Cardiac muscle cell (in vitro differentiated cells and primary cell): ENCODE results near the gene LRRC14B. TPM values are rescaled to one million over a fixed set of nuclear protein-coding genes. Genes with fewer than 3 reads are reported as not detected.

Source experiments
- DNase-seq, 2 donors: peaks; one replicate each; pipeline versions ENCODE4 v3.0.0 to v3.0.0-alpha.2; 2010 to 2017; ENCODE audit warnings: low read depth in 1 of 2, low spot score in 1 of 2
- H3K27ac ChIP-seq: fragments of 200-600 bp; sonication (generic); 2 replicates; pipeline ENCODE4 v1.5.1; 2016
- H3K27me3 ChIP-seq: fragments of 200-600 bp; sonication (generic); 2 replicates; pipeline ENCODE4 v1.6.0; 2016; ENCODE audit warnings: control low read depth
- H3K36me3 ChIP-seq: fragments of 200-600 bp; sonication (generic); 2 replicates; pipeline ENCODE4 v1.5.1; 2016; ENCODE audit warnings: control low read depth
- H3K4me1 ChIP-seq: fragments of 200-600 bp; sonication (generic); 2 replicates; pipeline ENCODE4 v1.8.1; 2017; ENCODE audit warnings: low read depth, mild to moderate bottlenecking, mixed run types
- H3K4me3 ChIP-seq: fragments of 200-600 bp; sonication (generic); 2 replicates; pipeline ENCODE4 v1.5.1; 2016; ENCODE audit warnings: mild to moderate bottlenecking
- H3K9me3 ChIP-seq: fragments of 200-600 bp; sonication (generic); 2 replicates; pipeline ENCODE4 v1.5.1; 2017; ENCODE audit warnings: low read depth, mild to moderate bottlenecking, control low read depth
- polyA plus RNA-seq: library from polyadenylated mRNA; unstranded; fragments of >200 nt; fragmentation: Nextera tagmentation; extraction: Ambion mirVana; gene quantifications from 2 replicates; pipeline ENCODE4 v1.2.1, GENCODE V29; 2016
- total RNA-seq: library from RNA; depleted of rRNA; stranded (reverse); fragments of >200 nt; gene quantifications from 2 replicates; pipeline ENCODE4 v1.2.3, GENCODE V29; 2016
- TF ChIP-seq, protein P1 (sequence below): IDR thresholded peaks from 2 replicates; pipeline ENCODE4 v1.5.1; 2012; ENCODE audit warnings: low read depth, mild to moderate bottlenecking, low read length

The LRRC14B gene
- total and polyA plus RNA-seq, 2 experiments from 2014 or later, result 2.7 to 3.6 TPM

GRCh38 chr5:182126-182525, 9.2 kb upstream of the LRRC14B start:
- Histone ChIP-seq H3K9me3 (no peaks in the 10 kb centered on the region), H3K27ac (no peak overlapping the region), H3K27me3 (no peaks in the 10 kb centered on the region), H3K4me1 (peaks cover 8% of the 10 kb centered on the region), H3K4me3 (no peak overlapping the region), H3K36me3 (no peaks in the 10 kb centered on the region)
- TF ChIP-seq, protein P1, sequence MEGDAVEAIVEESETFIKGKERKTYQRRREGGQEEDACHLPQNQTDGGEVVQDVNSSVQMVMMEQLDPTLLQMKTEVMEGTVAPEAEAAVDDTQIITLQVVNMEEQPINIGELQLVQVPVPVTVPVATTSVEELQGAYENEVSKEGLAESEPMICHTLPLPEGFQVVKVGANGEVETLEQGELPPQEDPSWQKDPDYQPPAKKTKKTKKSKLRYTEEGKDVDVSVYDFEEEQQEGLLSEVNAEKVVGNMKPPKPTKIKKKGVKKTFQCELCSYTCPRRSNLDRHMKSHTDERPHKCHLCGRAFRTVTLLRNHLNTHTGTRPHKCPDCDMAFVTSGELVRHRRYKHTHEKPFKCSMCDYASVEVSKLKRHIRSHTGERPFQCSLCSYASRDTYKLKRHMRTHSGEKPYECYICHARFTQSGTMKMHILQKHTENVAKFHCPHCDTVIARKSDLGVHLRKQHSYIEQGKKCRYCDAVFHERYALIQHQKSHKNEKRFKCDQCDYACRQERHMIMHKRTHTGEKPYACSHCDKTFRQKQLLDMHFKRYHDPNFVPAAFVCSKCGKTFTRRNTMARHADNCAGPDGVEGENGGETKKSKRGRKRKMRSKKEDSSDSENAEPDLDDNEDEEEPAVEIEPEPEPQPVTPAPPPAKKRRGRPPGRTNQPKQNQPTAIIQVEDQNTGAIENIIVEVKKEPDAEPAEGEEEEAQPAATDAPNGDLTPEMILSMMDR, result no peak
- no peak for DNase-seq

- Histone ChIP-seq H3K9me3 (no peaks in the 10 kb centered on the region), H3K4me3 (no peak overlapping the region), H3K27ac (no peak overlapping the region), H3K27me3 (no peaks in the 10 kb centered on the region), H3K36me3 (no peaks in the 10 kb centered on the region), H3K4me1 (peaks cover 15% of the 10 kb centered on the region)
- TF ChIP-seq, protein P1, result no peak
- DNase-seq, result no peak
Observed at GRCh38 chr5:184471-184870, 6.8 kb upstream of the LRRC14B start.

DNA sequence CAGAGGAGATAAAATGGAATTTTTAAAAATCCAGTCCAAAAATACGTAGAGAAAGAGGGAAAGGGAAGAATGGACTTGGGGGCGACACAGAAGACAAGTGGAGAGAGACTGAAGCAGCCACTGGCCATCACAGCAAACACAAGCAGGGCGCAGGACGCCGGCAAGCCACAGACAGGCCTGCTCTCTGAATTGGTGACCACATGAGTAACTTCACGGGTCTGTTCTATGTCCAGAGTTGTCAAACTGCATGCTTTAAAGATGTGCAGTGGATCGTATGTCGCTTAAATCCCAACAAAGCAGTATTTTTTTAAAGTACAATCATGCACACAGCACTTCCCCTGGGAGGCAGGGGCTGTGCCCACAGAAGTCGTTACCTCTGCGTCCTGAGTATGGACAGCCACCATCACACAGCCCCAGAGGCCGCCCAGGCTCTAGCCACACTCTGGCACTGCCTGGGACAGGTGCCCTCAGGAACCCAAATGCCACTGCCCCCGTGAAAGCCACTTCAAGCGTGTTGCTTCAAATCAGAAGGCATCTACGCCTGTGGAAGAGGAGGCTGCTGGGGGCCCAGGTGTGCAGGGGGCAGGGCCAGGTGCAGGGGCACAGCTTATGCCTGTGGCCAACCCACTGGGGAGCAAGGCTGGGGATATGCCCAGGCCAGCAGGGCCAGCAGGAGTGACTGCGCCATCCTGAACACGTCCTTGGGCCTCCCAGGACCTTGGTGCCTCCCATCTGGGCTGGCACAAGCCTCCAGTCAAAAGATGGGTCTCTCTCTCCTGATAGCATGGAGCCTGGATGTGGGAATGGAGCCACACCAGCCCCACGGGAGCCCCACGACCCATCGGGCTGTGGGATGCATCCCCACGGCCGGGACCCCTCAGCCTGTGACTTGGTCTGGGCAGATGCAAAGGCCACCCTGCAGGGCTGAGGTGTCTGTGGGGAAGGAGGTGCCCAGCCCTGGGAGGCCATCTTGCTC, 5.9 kb upstream of the LRRC14B start:
- no peak overlapping the region for H3K4me3 ChIP-seq
- no peak for DNase-seq
- TF ChIP-seq, protein P1, result no peak
- H3K9me3 ChIP-seq, result no peaks in the 10 kb centered on the region
- peaks cover 14% of the 10 kb centered on the region for H3K4me1 ChIP-seq
- H3K27ac ChIP-seq, result no peak overlapping the region
- no peaks in the 10 kb centered on the region for H3K27me3 ChIP-seq
- H3K36me3 ChIP-seq, result no peaks in the 10 kb centered on the region

DNA sequence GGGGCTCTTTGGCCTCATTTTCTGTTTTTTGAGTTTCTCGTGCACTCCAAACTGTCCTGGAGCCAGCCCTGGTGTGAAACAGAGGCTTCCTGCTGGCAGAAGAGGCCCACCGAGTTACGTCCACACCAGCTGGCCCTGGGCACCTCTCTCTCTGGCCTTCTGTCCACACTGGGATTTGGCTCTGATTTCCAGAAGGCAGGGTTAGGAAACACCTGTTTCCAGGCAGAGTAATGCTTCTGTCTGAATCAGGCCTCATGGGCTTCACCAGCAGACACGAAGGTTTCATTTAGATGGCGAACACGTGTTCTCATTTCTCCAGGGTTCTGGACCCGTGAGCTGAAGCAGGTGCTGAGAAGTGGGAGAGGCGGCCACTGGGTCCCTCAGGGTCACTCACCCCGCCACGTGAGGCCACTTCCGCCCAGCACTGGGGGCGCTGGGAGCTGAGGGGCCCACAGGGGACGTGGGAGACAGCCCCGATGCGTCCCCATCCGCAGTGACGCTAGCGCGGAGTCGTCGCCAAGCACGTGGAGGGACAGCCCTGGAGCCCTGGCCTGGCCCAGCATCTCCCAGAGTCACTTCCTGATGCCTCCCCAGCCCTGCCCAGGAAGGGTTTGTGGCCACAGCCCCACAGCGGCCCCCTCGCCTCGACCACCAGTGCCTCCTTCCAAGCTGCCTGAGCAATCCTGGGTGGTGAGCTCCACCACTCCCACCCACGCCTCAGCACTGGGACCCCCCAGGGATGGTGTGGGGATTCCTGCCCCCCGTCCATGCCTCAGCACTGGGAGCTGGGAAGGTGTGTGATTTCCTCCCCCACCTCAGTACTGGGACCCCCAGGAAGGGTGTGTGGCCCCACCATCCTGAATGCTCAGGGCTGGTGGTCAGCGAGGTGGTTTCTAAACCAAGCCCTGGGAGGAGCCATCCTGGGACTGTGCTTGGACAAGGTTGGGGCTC, 4.9 kb upstream of the LRRC14B start:
- no peaks in the 10 kb centered on the region for H3K36me3 ChIP-seq
- TF ChIP-seq, protein P1, result no peak
- no peak overlapping the region for H3K27ac ChIP-seq
- H3K4me1 ChIP-seq, result peaks cover 22% of the 10 kb centered on the region
- DNase-seq, result no peak
- H3K27me3 ChIP-seq, result no peaks in the 10 kb centered on the region
- no peak overlapping the region for H3K4me3 ChIP-seq
- no peaks in the 10 kb centered on the region for H3K9me3 ChIP-seq

- no peaks in the 10 kb centered on the region for H3K27me3 ChIP-seq
- TF ChIP-seq, protein P1, result no peak
- H3K27ac ChIP-seq, result no peak overlapping the region
- peaks cover 25% of the 10 kb centered on the region for H3K4me1 ChIP-seq
- H3K36me3 ChIP-seq, result no peaks in the 10 kb centered on the region
- no peak overlapping the region for H3K4me3 ChIP-seq
- H3K9me3 ChIP-seq, result no peaks in the 10 kb centered on the region
- DNase-seq, result no peak
Observed at GRCh38 chr5:187042-187431, 4.3 kb upstream of the LRRC14B start.
